WERI-Rb-1 (cell line): Measurements from ENCODE around the gene VGLL4.

ENCODE experiments used
- DNase-seq: peaks from one replicate; pipeline ENCODE4 v3.0.0-alpha.2; 2020
- H3K27ac ChIP-seq: fragments of 250-450 bp; sonication (Bioruptor Pico); 2 replicates; pipeline ENCODE4 v1.5.1; 2020; ENCODE audit warnings: mild to moderate bottlenecking, moderate library complexity
- H3K27me3 ChIP-seq: fragments of 250-450 bp; sonication (Bioruptor Pico); 2 replicates; pipeline ENCODE4 v1.5.1; 2021; ENCODE audit warnings: mild to moderate bottlenecking, low read depth, moderate library complexity; ENCODE audit not compliant: insufficient read depth, severe bottlenecking
- H3K36me3 ChIP-seq: fragments of 250-450 bp; sonication (Bioruptor Pico); 2 replicates; pipeline ENCODE4 v1.5.1; 2020; ENCODE audit warnings: mild to moderate bottlenecking, moderate library complexity
- H3K4me3 ChIP-seq: 2 replicates; pipeline ENCODE4 v1.5.1; 2011; ENCODE audit warnings: low read depth, mild to moderate bottlenecking, control low read depth, low read length
- H3K9me3 ChIP-seq: fragments of 250-450 bp; sonication (Bioruptor Pico); 2 replicates; pipeline ENCODE4 v1.5.1; 2021; ENCODE audit warnings: mild to moderate bottlenecking, moderate library complexity; ENCODE audit not compliant: severe bottlenecking
- TF ChIP-seq, protein P1 (sequence below): IDR thresholded peaks from 2 replicates; pipeline ENCODE4 v1.5.1; 2011; ENCODE audit warnings: low read depth, mild to moderate bottlenecking, control low read depth, inconsistent platforms, low read length

The VGLL4 gene

DNA sequence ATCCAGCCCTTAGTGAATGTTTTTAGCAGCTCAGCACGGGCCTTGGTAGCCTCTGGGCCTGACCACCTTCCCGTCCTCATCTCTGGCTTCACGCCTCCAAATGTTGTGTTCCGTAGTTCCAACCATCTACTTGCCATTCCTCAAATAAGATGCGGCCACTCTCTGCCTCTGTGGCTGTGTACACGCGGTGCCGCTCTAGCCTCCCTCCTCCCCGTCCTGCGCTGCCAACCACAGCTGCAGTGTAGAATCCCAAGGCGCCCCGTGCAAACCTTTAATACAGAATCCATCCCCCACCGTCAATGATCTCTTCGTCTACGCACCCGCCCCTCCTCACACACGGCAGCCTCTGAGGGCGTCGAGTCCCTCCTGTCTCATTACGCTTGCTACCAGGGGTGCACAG is 77.2 kb downstream of the VGLL4 start:
- no peak overlapping the region for H3K27ac ChIP-seq
- TF ChIP-seq, protein P1, sequence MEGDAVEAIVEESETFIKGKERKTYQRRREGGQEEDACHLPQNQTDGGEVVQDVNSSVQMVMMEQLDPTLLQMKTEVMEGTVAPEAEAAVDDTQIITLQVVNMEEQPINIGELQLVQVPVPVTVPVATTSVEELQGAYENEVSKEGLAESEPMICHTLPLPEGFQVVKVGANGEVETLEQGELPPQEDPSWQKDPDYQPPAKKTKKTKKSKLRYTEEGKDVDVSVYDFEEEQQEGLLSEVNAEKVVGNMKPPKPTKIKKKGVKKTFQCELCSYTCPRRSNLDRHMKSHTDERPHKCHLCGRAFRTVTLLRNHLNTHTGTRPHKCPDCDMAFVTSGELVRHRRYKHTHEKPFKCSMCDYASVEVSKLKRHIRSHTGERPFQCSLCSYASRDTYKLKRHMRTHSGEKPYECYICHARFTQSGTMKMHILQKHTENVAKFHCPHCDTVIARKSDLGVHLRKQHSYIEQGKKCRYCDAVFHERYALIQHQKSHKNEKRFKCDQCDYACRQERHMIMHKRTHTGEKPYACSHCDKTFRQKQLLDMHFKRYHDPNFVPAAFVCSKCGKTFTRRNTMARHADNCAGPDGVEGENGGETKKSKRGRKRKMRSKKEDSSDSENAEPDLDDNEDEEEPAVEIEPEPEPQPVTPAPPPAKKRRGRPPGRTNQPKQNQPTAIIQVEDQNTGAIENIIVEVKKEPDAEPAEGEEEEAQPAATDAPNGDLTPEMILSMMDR, result no peak

DNA sequence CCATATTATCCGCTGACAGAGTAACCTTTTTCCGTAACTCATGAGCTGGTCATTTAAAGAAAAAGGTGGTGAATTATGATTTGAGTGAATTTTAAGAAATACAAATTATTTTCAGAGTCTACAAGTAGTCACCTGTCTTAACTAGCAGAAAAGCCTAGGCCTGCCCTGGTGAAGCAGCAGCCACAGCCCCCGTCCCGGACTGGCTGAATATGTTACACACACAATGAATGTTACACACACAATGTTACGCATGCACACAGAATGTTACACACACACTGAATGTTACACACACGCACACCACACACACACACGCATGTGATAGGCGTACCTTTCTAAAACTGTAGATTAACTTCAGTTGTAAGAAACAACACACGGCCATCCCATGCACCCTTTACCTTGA is 77.8 kb downstream of the VGLL4 start:
- TF ChIP-seq, protein P1, result no peak

More for the DNA sequence above, 77.2 kb downstream of the VGLL4 start:
- no peaks in the 10 kb centered on the region for H3K9me3 ChIP-seq
- DNase-seq, result no peak
- H3K27me3 ChIP-seq, result no peaks in the 10 kb centered on the region
- no peak overlapping the region for H3K4me3 ChIP-seq
- H3K36me3 ChIP-seq, result peaks cover 73% of the 10 kb centered on the region

DNA sequence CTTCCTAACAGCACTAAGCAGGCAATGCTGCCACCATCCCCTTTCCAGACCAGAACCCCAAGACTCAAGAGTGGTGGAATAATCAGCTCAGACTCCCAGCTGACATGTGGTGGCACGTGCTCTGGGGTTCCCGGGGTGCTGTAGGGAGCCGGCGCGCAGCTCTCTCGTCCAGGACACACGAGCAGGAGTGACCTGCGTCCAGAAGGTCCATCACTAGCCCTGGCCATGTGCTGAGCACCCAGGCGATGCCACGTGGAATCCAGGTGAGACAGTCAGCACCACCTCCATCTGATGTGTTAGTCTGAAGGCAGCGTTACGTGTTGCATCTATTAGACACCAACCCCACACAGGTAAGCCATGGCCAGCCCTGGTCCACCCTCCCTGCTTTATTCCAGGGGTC is 78.2 kb downstream of the VGLL4 start:
- H3K36me3 ChIP-seq, result peaks cover 75% of the 10 kb centered on the region

More for the DNA sequence above, 77.8 kb downstream of the VGLL4 start:
- Histone ChIP-seq H3K9me3 (no peaks in the 10 kb centered on the region), H3K27ac (no peak overlapping the region), H3K36me3 (peaks cover 74% of the 10 kb centered on the region), H3K4me3 (no peak overlapping the region), H3K27me3 (no peaks in the 10 kb centered on the region)
- DNase-seq, result no peak

DNA sequence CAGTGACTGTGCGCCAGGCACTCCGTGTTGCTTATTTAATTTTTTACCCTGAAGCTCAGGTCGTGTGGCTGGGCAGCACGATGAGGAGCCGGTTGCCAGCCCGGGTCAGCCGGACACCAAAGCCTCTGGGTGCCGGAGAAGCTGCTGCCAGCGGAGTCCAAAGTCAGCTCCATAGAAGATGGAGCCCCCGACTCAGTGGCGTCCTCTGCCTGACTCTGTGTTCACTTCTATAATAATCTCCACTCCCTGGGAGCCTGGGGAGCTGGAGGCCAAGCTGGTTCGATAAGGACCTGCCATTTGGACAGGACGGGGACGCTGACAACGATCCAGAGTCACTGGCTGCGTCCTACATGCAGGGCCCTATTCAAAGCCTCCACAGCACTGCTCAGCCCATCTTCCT is 78.6 kb downstream of the VGLL4 start:
- TF ChIP-seq, protein P1, result no peak
- H3K27me3 ChIP-seq, result no peaks in the 10 kb centered on the region
- H3K27ac ChIP-seq, result no peak overlapping the region
- no peak overlapping the region for H3K4me3 ChIP-seq
- H3K9me3 ChIP-seq, result no peaks in the 10 kb centered on the region
- H3K36me3 ChIP-seq, result peaks cover 79% of the 10 kb centered on the region
- no peak for DNase-seq

More for the DNA sequence above, 78.2 kb downstream of the VGLL4 start:
- no peaks in the 10 kb centered on the region for H3K9me3 ChIP-seq
- H3K27ac ChIP-seq, result no peak overlapping the region
- no peak overlapping the region for H3K4me3 ChIP-seq
- TF ChIP-seq, protein P1, result no peak
- DNase-seq, result no peak
- H3K27me3 ChIP-seq, result no peaks in the 10 kb centered on the region

DNA sequence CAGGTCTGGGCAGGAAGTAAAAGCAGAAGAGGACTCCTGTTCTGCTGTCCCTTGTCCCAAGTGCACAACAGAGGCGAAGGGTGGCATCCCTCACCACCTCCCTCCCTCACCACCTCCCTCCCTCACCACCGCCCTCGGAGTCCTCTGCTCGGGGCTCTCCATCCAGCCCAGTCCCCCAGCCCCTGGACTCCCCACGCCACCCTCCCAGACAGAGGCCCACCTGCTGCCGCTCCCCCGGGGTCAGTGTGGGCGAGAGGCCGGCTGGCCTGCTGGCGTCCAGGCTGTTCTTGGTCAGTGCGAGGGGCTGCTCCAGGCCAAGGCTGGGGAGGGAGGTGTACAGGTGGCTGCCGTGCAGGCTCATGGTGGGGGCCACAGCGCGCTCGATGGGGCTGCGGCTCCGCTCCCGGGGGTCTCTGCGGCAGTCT is 79.1 kb downstream of the VGLL4 start:
- Histone ChIP-seq H3K27me3 (no peaks in the 10 kb centered on the region), H3K9me3 (no peaks in the 10 kb centered on the region), H3K4me3 (no peak overlapping the region), H3K36me3 (peaks cover 84% of the 10 kb centered on the region), H3K27ac (no peak overlapping the region)
- no peak for DNase-seq
- TF ChIP-seq, protein P1, result no peak

DNA sequence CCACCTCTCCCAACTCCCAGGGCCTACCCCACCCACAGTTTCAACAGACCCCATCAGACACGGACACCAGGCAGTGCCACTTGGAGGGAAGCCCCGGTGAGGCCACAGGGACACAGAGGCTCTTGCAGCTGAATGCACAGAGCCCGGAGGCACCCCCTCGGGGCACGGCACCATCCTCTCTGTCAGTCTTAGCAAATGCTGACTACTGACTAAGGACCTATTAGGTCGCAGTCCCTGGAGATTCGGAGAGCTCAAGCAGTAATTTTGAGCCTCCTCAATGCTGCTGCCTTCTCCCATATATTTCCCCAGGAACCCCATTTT is 79.9 kb downstream of the VGLL4 start:
- TF ChIP-seq, protein P1, result no peak
- H3K36me3 ChIP-seq, result peaks cover 92% of the 10 kb centered on the region
- H3K4me3 ChIP-seq, result no peak overlapping the region
- H3K9me3 ChIP-seq, result no peaks in the 10 kb centered on the region
- no peak overlapping the region for H3K27ac ChIP-seq
- no peak for DNase-seq
- no peaks in the 10 kb centered on the region for H3K27me3 ChIP-seq
